SU-DHL-6 (cell line): Measurements from ENCODE around the gene BRMS1L.
"Not testable (repeated sequence)": the region's sequence is repeated elsewhere in the genome, so short reads cannot be mapped to it uniquely, and the experiment has no call there.

ENCODE experiments used
- H2AFZ ChIP-seq: fragments of 200-600 bp; sonication (generic); 2 replicates; pipeline ENCODE4 v1.6.1; 2014; ENCODE audit warnings: low read depth, mild to moderate bottlenecking, moderate library complexity, mixed read lengths, antibody characterized with exemption, low read length; ENCODE audit not compliant: severe bottlenecking
- H3F3A ChIP-seq: fragments of 200-600 bp; shearing (Covaris generic); 2 replicates; pipeline ENCODE4 v1.6.0; 2016; ENCODE audit warnings: antibody characterized with exemption, mild to moderate bottlenecking; ENCODE audit not compliant: insufficient read depth
- H3K27ac ChIP-seq: fragments of 200-600 bp; sonication (generic); 2 replicates; pipeline ENCODE4 v1.5.1; 2016; ENCODE audit warnings: low read depth, mild to moderate bottlenecking, low read length, moderate library complexity, mixed read lengths
- H3K27me3 ChIP-seq: fragments of 200-600 bp; sonication (generic), shearing (Covaris generic); 2 replicates; pipeline ENCODE4 v1.6.0; 2014; ENCODE audit warnings: mild to moderate bottlenecking, low read length
- H3K36me3 ChIP-seq: fragments of 200-600 bp; sonication (generic); 2 replicates; pipeline ENCODE4 v1.6.1; 2014; ENCODE audit warnings: mild to moderate bottlenecking, low read length, mixed read lengths
- H3K4me2 ChIP-seq: fragments of 300-600, 200-600 bp; shearing (Covaris generic), sonication (generic); 2 replicates; pipeline ENCODE4 v1.6.0; 2014; ENCODE audit warnings: low read length, low read depth, mild to moderate bottlenecking; ENCODE audit not compliant: poor library complexity, severe bottlenecking
- H3K4me3 ChIP-seq: fragments of 200-600 bp; sonication (generic); 2 replicates; pipeline ENCODE4 v1.5.1; 2014; ENCODE audit warnings: antibody characterized with exemption, low read length, mild to moderate bottlenecking, mixed read lengths; ENCODE audit not compliant: insufficient read depth, poor library complexity, severe bottlenecking
- H3K79me2 ChIP-seq: fragments of 200-600 bp; sonication (generic); 2 replicates; pipeline ENCODE4 v1.6.1; 2014; ENCODE audit warnings: mild to moderate bottlenecking, low read length, moderate library complexity; ENCODE audit not compliant: insufficient read depth
- H3K9ac ChIP-seq: fragments of 200-600 bp; sonication (generic); 2 replicates; pipeline ENCODE4 v1.7.0; 2014; ENCODE audit warnings: mild to moderate bottlenecking, low read length
- H3K9me2 ChIP-seq: fragments of 200-600 bp; sonication (generic); replicated peaks from 2 replicates; pipeline ENCODE4 v1.6.1; 2014; ENCODE audit warnings: low read length; ENCODE audit not compliant: insufficient read depth
- H3K9me3 ChIP-seq: fragments of 200-600 bp; sonication (generic); 2 replicates; pipeline ENCODE4 v1.6.1; 2014; ENCODE audit warnings: low read length, mixed read lengths; ENCODE audit not compliant: insufficient read depth
- H4K20me1 ChIP-seq: fragments of 200-600 bp; sonication (generic); 2 replicates; pipeline ENCODE4 v1.6.1; 2014; ENCODE audit warnings: low read depth, mild to moderate bottlenecking, antibody characterized with exemption, low read length, moderate library complexity, mixed read lengths
- EZH2phosphoT487 ChIP-seq: fragments of 200-600 bp; sonication (generic), shearing (Covaris generic); conservative IDR thresholded peaks from 2 replicates; pipeline ENCODE4 v1.6.1; 2018; ENCODE audit warnings: mild to moderate bottlenecking, antibody characterized with exemption, low read length, moderate library complexity, mixed read lengths
- TF ChIP-seq, protein P1 (sequence below): fragments of 200-600 bp; sonication (generic); IDR thresholded peaks from one replicate; pipeline ENCODE4 v1.5.1; 2017; ENCODE audit warnings: antibody characterized with exemption, mild to moderate bottlenecking, low read length, moderate library complexity; ENCODE audit not compliant: insufficient read depth, poor library complexity, severe bottlenecking

BRMS1L gene

GRCh38 chr14:35826218-35826951 is at the start of gene BRMS1L:
Gene BRMS1L, plus strand, starts transcription at chr14:35826338. Its CDS starts 179 bp downstream, at chr14:35826517.
- peaks cover 19% of the 10 kb centered on the region for H3K79me2 ChIP-seq
- peak within 1 kb of the TSS; percentile 80 for H3K4me3 ChIP-seq
- H3K9me2 ChIP-seq, result no peaks in the 10 kb centered on the region
- peak within 1 kb of the TSS; percentile 98 for H3K4me2 ChIP-seq
- peak within 1 kb of the TSS; percentile 88 for H2AFZ ChIP-seq
- H3K36me3 ChIP-seq, result no peaks in the 10 kb centered on the region
- no peaks in the 10 kb centered on the region for H4K20me1 ChIP-seq
- H3K27ac ChIP-seq, result peak within 1 kb of the TSS; percentile 53
- peak within 1 kb of the TSS; percentile 80 for H3K9ac ChIP-seq
- H3K9me3 ChIP-seq, result no peaks in the 10 kb centered on the region
- TF ChIP-seq, protein P1, sequence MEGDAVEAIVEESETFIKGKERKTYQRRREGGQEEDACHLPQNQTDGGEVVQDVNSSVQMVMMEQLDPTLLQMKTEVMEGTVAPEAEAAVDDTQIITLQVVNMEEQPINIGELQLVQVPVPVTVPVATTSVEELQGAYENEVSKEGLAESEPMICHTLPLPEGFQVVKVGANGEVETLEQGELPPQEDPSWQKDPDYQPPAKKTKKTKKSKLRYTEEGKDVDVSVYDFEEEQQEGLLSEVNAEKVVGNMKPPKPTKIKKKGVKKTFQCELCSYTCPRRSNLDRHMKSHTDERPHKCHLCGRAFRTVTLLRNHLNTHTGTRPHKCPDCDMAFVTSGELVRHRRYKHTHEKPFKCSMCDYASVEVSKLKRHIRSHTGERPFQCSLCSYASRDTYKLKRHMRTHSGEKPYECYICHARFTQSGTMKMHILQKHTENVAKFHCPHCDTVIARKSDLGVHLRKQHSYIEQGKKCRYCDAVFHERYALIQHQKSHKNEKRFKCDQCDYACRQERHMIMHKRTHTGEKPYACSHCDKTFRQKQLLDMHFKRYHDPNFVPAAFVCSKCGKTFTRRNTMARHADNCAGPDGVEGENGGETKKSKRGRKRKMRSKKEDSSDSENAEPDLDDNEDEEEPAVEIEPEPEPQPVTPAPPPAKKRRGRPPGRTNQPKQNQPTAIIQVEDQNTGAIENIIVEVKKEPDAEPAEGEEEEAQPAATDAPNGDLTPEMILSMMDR, result no peak
- no peak for TF ChIP-seq EZH2phosphoT487
- H3F3A ChIP-seq, result peaks cover 15% of the 10 kb centered on the region
- H3K27me3 ChIP-seq, result no peaks in the 10 kb centered on the region

- no peaks in the 10 kb centered on the region for H3K79me2 ChIP-seq
- no peak overlapping the region for H3K27ac ChIP-seq
- no peak for TF ChIP-seq EZH2phosphoT487
- TF ChIP-seq, protein P1, result no peak
Observed at GRCh38 chr14:35776823-35777222, 49.3 kb upstream of the BRMS1L start.

GRCh38 chr14:35777550-35777949 is 48.6 kb upstream of the BRMS1L start:
- H4K20me1 ChIP-seq, H3F3A ChIP-seq, H2AFZ ChIP-seq, H3K9ac ChIP-seq, H3K4me3 ChIP-seq, H3K27me3 ChIP-seq, H3K27ac ChIP-seq, H3K79me2 ChIP-seq, H3K4me2 ChIP-seq, H3K9me2 ChIP-seq, H3K9me3 ChIP-seq: not testable (repeated sequence)
- H3K36me3 ChIP-seq, result peaks cover 10% of the 10 kb centered on the region; the same call in 1 of the 2 replicates

More at GRCh38 chr14:35776823-35777222, 49.3 kb upstream of the BRMS1L start:
- no peaks in the 10 kb centered on the region for H3K9me3 ChIP-seq
- 0 out of 2 replicates have a peak, but pooled peaks cover 6% of the 10 kb centered on the region for H3F3A ChIP-seq
- H2AFZ ChIP-seq, result no peak overlapping the region
- H3K4me2 ChIP-seq, result no peak overlapping the region
- peaks cover 10% of the 10 kb centered on the region; the same call in 1 of the 2 replicates for H3K36me3 ChIP-seq
- no peaks in the 10 kb centered on the region for H3K27me3 ChIP-seq
- H4K20me1 ChIP-seq, result no peaks in the 10 kb centered on the region; the same call in 1 of the 2 replicates
- no peaks in the 10 kb centered on the region for H3K9me2 ChIP-seq
- no peak overlapping the region for H3K9ac ChIP-seq
- H3K4me3 ChIP-seq, result no peak overlapping the region

- Histone ChIP-seq H3K4me2 (no peak overlapping the region), H3K79me2 (no peaks in the 10 kb centered on the region), H3K27me3 (no peaks in the 10 kb centered on the region), H3K9ac (no peak overlapping the region), H3K27ac (no peak overlapping the region), H4K20me1 (no peaks in the 10 kb centered on the region; the same call in 1 of the 2 replicates), H3K9me2 (no peaks in the 10 kb centered on the region), H3F3A (0 out of 2 replicates have a peak, but pooled peaks cover 6% of the 10 kb centered on the region), H3K36me3 (peaks cover 9% of the 10 kb centered on the region; the same call in 1 of the 2 replicates), H3K9me3 (no peaks in the 10 kb centered on the region), H2AFZ (no peak overlapping the region), H3K4me3 (no peak overlapping the region)
- TF ChIP-seq EZH2phosphoT487, result no peak
- TF ChIP-seq, protein P1, result no peak
Observed at GRCh38 chr14:35779368-35779767, 46.8 kb upstream of the BRMS1L start.
